Subcutaneous abdominal adipose tissue (tissue), 5 donors: ENCODE data around the gene MORN2.

ENCODE experiments used
- H3K27ac ChIP-seq: one replicate; pipeline ENCODE4 v1.7.0; 2013; ENCODE audit warnings: low read depth, mild to moderate bottlenecking, inconsistent platforms, low read length, moderate library complexity
- H3K27me3 ChIP-seq, 5 donors: one replicate each; pipeline ENCODE4 v1.7.0; 2013; ENCODE audit warnings: low read length in 5 of 5, inconsistent platforms in 1 of 5; ENCODE audit not compliant: control insufficient read depth in 5 of 5, insufficient read depth in 4 of 5
- H3K36me3 ChIP-seq, 5 donors: one replicate each; pipeline ENCODE4 v1.7.0; 2013; ENCODE audit warnings: low read length in 5 of 5; ENCODE audit not compliant: control insufficient read depth in 5 of 5, insufficient read depth in 5 of 5
- H3K4me1 ChIP-seq, 5 donors: one replicate each; pipeline ENCODE4 v1.7.0; 2013; ENCODE audit warnings: low read length in 5 of 5, mild to moderate bottlenecking in 3 of 5, moderate library complexity in 1 of 5; ENCODE audit not compliant: control insufficient read depth in 5 of 5, insufficient read depth in 5 of 5
- H3K4me3 ChIP-seq, 5 donors: one replicate each; pipeline ENCODE4 v1.7.0; 2013; ENCODE audit warnings: low read length in 5 of 5, low read depth in 1 of 5
- H3K9ac ChIP-seq, 5 donors: one replicate each; pipeline ENCODE4 v1.7.0; 2013; ENCODE audit warnings: low read length in 5 of 5, mild to moderate bottlenecking in 4 of 5, moderate library complexity in 3 of 5
- H3K9me3 ChIP-seq, 5 donors: one replicate each; pipeline ENCODE4 v1.7.0; 2013; ENCODE audit warnings: low read length in 5 of 5; ENCODE audit not compliant: control insufficient read depth in 5 of 5
- donor health status: healthy.
- donor health status: healthy.
- donor health status: healthy.
- donor health status: healthy.
- donor health status: healthy.

Gene MORN2

GRCh38 chr2:38856165-38856564 is 19.6 kb upstream of the MORN2 start:
- H3K9ac ChIP-seq: no peak overlapping the region
- no peaks in the 10 kb centered on the region for H3K27me3 ChIP-seq
- H3K9me3 ChIP-seq: no peaks in the 10 kb centered on the region
- H3K4me1 ChIP-seq: no peaks in the 10 kb centered on the region
- H3K4me3 ChIP-seq: no peak overlapping the region
- H3K27ac ChIP-seq: no peak overlapping the region
- H3K36me3 ChIP-seq: peaks cover 37 to 57% (median 44%) of the 10 kb centered on the region in 5 donors

DNA sequence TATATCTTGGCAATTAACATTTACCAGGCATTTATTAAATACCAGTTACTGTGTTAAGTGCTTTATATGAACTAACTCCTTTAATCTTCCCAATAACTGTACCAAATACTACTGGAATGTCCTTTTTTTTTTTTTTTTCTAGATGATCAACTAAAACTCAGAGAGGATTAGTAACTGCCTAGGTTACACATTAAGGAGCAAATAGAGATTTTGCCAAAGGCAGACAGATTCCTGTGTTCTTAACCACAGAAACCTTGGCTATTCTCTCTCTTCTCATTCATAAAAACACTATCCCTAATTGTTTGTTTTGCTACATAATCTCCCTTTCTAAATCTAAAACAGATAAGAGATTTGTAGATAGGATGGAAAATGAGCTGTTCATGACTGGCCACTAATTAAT is 13.3 kb upstream of the MORN2 start:
- Histone ChIP-seq H3K27me3 (no peaks in the 10 kb centered on the region), H3K4me1 (no peaks in the 10 kb centered on the region), H3K36me3 (peaks cover 28 to 60% (median 46%) of the 10 kb centered on the region in 5 donors), H3K9ac (no peak overlapping the region), H3K27ac (no peak overlapping the region), H3K4me3 (no peak overlapping the region), H3K9me3 (no peaks in the 10 kb centered on the region)

GRCh38 chr2:38863061-38863695 is 12.6 kb upstream of the MORN2 start:
- H3K36me3 ChIP-seq: peaks cover 26 to 62% (median 47%) of the 10 kb centered on the region in 5 donors
- H3K4me1 ChIP-seq: no peaks in the 10 kb centered on the region
- no peaks in the 10 kb centered on the region for H3K9me3 ChIP-seq
- H3K27me3 ChIP-seq: no peaks in the 10 kb centered on the region
- H3K9ac ChIP-seq: no peak overlapping the region
- no peak overlapping the region for H3K4me3 ChIP-seq
- no peak overlapping the region for H3K27ac ChIP-seq

DNA sequence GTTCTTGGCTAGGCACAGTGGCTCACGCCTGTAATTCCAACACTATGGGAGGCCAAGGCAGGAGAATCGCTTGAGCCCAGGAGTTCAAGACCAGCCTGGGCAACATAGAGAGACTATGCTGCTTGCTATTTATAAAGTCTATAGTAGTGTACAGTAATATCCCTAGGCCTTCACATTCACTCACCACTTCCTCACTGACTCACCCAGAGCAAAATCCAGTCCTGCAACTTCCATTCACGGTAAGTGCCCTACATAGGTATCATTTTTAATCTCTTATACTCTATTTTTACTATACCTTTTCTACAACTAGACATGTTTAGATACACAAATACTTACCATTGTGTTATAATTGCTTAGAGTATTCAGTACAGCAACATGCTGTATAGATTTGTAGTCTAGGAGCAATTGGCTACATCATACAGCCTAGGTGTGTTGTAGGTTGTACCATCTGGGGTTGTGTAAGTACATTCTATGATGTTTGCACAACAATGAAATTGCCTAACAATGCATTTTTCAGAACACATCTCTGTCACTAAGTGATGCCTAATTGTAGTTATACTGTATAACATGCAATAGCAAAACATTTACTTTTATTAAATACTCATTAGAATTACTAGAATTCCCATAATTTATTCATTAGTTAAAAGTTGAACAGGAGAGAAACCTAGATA is 8.9 kb upstream of the MORN2 start:
- Histone ChIP-seq H3K9me3 (peaks cover 0 to 5% (median 2%) of the 10 kb centered on the region in 5 donors), H3K27ac (no peak overlapping the region), H3K36me3 (peaks cover 13 to 35% (median 24%) of the 10 kb centered on the region in 5 donors), H3K4me3 (no peak overlapping the region), H3K9ac (no peak overlapping the region), H3K27me3 (no peaks in the 10 kb centered on the region), H3K4me1 (no peaks in the 10 kb centered on the region)

- H3K9me3 ChIP-seq: peaks cover 0 to 6% (median 5%) of the 10 kb centered on the region in 5 donors
- no peak overlapping the region for H3K27ac ChIP-seq
- no peaks in the 10 kb centered on the region for H3K27me3 ChIP-seq
- no peak overlapping the region for H3K4me3 ChIP-seq
- H3K4me1 ChIP-seq: peaks cover 4 to 17% (median 14%) of the 10 kb centered on the region in 5 donors
- peaks cover 5 to 15% (median 6%) of the 10 kb centered on the region in 5 donors for H3K36me3 ChIP-seq
- H3K9ac ChIP-seq: no peak overlapping the region
Observed at GRCh38 chr2:38871432-38871831, 4.3 kb upstream of the MORN2 start.

GRCh38 chr2:38873763-38874162 is 2.0 kb upstream of the MORN2 start:
- no peak overlapping the region for H3K4me3 ChIP-seq
- H3K27me3 ChIP-seq: no peaks in the 10 kb centered on the region
- peaks cover 5 to 22% (median 16%) of the 10 kb centered on the region in 5 donors for H3K4me1 ChIP-seq
- H3K36me3 ChIP-seq: no peaks in the 10 kb centered on the region
- peaks cover 0 to 6% (median 5%) of the 10 kb centered on the region in 5 donors for H3K9me3 ChIP-seq
- no peak overlapping the region for H3K9ac ChIP-seq
- H3K27ac ChIP-seq: no peak overlapping the region

- Histone ChIP-seq H3K4me1 (peaks cover 5 to 22% (median 16%) of the 10 kb centered on the region in 5 donors), H3K36me3 (peaks cover 0 to under 1% (median under 1%) of the 10 kb centered on the region in 5 donors), H3K27ac (peak overlapping the region; percentile 51), H3K27me3 (no peaks in the 10 kb centered on the region), H3K4me3 (peak overlapping the region; percentile 78 to 100 (median 99)), H3K9ac (peak overlapping the region; percentile 70 to 86 (median 77)), H3K9me3 (peaks cover 0 to 6% (median 5%) of the 10 kb centered on the region in 5 donors)
Observed at GRCh38 chr2:38875227-38875575, 575 bp upstream of the MORN2 start.

GRCh38 chr2:38876407-38876806 is 631 bp downstream of the MORN2 start:
- Histone ChIP-seq H3K27ac (peak overlapping the region; percentile 51), H3K4me1 (peaks cover 5 to 22% (median 16%) of the 10 kb centered on the region in 5 donors), H3K9ac (peak overlapping the region; percentile 69 to 86 (median 77)), H3K9me3 (peaks cover 0 to 6% (median 3%) of the 10 kb centered on the region in 5 donors), H3K36me3 (peaks cover 0 to 9% (median 4%) of the 10 kb centered on the region in 5 donors), H3K27me3 (no peaks in the 10 kb centered on the region), H3K4me3 (peak overlapping the region; percentile 96 to 100 (median 99))

GRCh38 chr2:38886063-38886462 is 10.3 kb downstream of the MORN2 start:
- Histone ChIP-seq H3K27me3 (no peaks in the 10 kb centered on the region), H3K9me3 (peaks cover 0 to 4% (median 0%) of the 10 kb centered on the region in 5 donors), H3K9ac (no peak overlapping the region), H3K4me1 (no peaks in the 10 kb centered on the region), H3K4me3 (no peak overlapping the region), H3K36me3 (peaks cover 0 to 6% (median 2%) of the 10 kb centered on the region in 5 donors), H3K27ac (no peak overlapping the region)

DNA sequence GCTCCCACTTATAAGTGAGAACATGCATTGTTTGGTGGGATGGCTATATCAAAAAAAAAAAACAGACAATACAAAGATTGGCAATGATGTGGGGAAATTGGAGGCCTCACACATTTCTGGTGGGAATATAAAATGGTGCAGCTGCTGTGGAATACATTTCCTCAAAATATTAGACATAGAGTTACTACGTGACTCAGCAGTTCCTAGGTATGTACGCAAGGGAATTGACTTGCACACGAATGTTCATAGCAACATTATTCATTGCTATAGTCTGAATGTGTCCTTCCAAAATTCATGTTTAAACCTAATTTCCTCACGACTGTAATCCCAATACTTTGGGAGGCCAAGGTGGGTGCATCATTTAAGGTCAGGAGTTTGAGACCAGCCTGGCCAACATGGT is 11.6 kb downstream of the MORN2 start:
- H3K4me3 ChIP-seq: no peak overlapping the region
- H3K4me1 ChIP-seq: no peaks in the 10 kb centered on the region
- H3K9me3 ChIP-seq: peaks cover 0 to 4% (median 0%) of the 10 kb centered on the region in 5 donors
- no peaks in the 10 kb centered on the region for H3K27me3 ChIP-seq
- peaks cover 0 to 3% (median 0%) of the 10 kb centered on the region in 5 donors for H3K36me3 ChIP-seq
- no peak overlapping the region for H3K9ac ChIP-seq
- H3K27ac ChIP-seq: no peak overlapping the region
